Measurements from ENCODE around the gene C18orf63.

DNA sequence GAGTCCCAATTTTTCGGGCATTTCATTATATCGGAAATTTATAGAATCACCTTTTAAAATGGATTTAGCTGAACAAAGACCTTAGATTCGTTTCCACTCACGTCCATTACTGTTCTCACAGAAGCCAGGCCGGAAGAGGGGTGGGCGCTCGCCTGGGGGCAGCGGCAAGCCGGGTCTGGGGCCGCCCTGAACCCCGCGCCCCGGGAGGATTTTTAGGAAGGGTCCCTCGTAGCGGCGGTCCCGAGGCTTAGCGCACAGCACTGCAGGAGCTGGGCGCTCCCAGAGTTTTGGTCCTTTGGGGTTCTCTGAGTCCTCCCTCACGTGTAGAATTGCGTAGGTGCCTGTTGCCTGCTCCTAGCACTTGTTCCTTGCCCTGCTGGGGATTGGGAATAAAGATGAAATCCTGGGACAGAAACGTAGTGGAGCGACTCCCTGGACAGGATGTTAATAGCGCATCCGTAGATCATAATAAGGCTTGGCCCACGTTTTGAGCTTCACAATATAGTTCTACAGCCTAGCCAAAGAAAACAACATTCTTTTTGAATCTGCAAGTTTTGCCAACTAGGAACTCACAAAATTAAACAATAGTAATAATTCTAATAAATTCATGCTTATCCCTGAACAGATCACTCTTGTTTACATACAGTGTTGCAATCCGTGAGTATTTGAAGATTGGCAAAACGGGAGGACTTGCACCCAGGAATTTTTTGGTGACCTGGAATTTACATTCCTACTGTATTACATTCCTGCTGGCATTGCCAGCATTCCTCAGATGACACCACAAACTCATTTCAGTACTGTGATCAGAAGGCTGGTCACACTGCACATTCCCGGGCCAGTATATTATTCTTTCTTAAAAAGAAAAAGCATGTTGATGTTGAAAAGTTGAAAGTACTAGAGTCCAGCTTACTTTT is 875 bp downstream of the C18orf63 start:
- TF ChIP-seq CTCF (IDR thresholded peaks at IDR 0.05) (no peak), POLR2A (IDR thresholded peaks at IDR 0.05) (no peak)

Data from transverse colon (tissue), 3 donors.